Middle frontal gyrus (tissue), 1 donor: ENCODE measurements around the gene PLXNA2.

Experiments
- DNase-seq: peaks from one replicate; pipeline ENCODE4 v3.0.0-alpha.2; 2015; ENCODE audit warnings: low spot score; ENCODE audit errors: extremely low spot score

PLXNA2 gene

GRCh38 chr1:208240662-208241355 is 3.4 kb downstream of the PLXNA2 start:
- DNase-seq = no peak

DNA sequence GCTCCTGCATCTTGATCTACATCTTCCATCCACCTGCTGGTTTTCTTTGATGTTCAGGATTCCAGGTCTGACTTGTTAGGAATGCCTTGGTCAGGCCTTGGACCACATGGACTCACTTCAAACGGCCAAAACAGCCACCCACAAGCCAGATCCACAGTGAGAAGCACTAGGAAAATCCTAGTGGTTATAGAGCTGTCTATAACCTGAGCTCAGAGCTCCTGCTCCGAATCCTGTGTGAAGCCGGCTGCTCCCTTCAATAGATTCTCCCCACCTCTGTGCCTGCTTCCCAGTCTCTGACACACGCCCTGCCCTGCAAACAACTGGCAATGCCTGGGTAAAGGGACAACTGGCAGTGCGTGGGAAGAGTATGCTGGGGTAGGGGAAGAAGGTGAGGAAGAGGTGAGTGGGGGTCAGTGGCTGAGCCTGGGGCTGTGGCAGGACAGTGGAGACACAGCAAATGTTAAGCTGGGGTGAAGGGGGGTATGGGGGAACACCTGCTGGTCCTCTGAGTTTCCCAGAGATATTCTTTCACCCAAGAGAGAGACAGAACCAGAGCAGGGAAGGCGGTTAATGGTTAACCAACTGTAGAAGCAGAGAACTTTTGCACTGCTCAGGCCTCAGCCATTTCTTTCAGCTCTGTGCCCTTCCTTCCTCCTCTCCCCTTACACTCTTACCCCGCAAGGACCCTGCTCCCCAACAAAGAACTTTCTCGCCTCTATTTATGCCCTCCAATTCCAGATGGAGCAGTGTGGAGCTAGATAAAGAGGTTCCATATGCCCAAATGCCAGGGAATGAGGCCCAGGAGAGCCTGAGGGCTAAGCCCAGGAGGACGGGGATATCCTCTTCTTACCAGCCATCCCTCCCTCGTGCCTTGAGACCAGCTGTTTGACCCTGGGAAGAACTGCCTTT is 4.5 kb downstream of the PLXNA2 start:
- no peak for DNase-seq

DNA sequence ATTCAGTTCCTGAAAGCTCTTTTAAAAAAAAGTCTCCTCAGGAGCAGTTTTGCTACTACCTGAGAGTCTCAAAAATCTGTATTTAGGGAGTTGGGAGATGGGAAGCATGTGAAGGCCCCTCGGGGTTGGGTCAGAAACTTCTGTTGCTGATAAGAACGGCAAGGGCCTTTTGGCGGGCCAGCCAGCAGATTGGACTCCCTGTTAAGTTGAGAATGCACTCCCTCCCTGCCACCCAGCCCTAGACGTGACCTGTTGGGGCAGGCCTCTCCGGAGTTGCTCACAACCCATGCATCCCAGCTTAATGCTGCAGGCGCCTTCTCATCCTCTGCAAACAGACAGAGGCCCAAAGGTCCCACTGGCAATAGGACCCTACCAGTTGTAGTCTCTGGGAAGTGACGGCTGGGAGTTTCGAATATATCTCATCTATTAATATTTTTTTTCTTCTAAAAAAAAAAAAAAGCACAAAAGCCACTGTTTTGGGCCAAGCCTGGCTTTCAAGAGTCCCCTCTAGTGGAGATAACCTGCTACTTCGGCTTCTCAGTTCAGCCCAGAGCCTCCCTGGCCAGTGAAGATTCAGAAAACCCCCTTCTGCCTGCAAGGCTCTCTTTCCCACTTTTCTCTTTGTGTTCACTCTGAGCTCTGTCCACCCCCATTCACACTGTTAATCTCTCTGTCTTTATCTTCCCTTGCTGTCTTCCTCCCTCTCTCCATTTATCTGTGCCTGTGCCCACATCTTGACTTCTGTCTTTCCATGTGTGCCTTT is 5.3 kb downstream of the PLXNA2 start:
- no peak for DNase-seq

DNA sequence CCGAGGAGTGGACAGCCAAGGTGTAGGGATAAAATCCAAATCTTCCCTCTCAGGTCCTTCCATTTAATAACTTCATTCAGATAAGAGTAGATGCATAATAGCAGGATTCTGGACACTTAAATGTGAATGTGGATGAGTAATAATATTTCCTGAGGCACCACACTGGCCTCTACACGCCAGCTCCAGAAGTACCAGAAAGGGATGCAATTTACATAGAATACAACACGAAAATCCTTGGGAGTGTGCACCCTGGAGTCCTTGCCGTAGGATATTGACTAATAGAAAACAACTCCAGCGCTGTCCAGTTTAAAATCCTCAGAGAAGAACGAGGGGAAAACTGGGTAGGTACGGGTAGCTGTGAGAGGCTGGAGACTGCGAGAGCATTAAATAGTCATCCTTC is 6.9 kb downstream of the PLXNA2 start:
- no peak for DNase-seq

DNA sequence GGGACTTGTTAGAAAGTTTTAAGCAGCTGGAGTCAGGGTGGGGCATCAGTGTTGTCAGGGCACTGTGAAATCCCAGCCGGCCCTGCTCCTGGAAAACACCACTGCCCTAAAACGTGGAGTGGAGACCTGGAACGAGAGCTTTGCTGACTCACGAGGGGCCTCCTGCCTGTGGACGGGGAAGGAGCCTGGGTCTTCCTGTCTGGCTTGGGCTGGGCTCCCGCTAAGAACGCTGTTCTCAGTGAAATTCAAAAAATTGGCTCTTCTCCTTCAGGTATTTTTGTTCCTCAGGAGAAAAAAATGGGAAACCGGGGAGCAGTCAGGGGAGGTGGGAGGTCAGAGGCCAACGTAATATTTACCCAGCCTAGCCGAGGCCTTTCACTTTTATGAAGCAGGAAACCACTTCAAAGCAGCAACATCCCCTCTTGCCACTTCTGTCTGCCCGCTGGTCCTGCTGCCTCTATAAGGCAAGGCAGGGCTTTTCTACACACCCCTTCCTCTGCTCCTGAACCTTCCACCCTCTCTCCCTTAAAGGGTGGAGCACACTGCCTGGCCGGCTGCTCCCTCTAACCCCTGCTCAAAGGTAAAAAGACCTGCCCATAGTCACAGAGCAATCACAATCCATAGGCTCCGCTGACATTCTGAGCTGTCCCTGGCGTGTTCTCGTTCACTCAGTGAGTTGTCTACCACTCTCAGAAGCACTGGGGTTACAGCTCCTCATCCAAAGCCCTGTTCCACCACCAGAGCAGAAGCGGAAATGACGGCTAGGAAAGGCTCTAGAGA is 8.0 kb downstream of the PLXNA2 start:
- no peak for DNase-seq

- no peak for DNase-seq
These were observed 8.7 kb downstream of the PLXNA2 start for GRCh38 chr1:208235356-208235981.

GRCh38 chr1:208234721-208235120 is 9.5 kb downstream of the PLXNA2 start:
- DNase-seq = no peak

- no peak for DNase-seq
These were observed 10.2 kb downstream of the PLXNA2 start for GRCh38 chr1:208233978-208234377.

- no peak for DNase-seq
These were observed 10.6 kb downstream of the PLXNA2 start for GRCh38 chr1:208233546-208233945.

GRCh38 chr1:208232662-208233038 is 11.5 kb downstream of the PLXNA2 start:
- no peak for DNase-seq

- no peak for DNase-seq
These were observed 12.1 kb downstream of the PLXNA2 start for GRCh38 chr1:208231881-208232661.

- DNase-seq = no peak
These were observed 13.3 kb downstream of the PLXNA2 start for GRCh38 chr1:208230668-208231529.

DNA sequence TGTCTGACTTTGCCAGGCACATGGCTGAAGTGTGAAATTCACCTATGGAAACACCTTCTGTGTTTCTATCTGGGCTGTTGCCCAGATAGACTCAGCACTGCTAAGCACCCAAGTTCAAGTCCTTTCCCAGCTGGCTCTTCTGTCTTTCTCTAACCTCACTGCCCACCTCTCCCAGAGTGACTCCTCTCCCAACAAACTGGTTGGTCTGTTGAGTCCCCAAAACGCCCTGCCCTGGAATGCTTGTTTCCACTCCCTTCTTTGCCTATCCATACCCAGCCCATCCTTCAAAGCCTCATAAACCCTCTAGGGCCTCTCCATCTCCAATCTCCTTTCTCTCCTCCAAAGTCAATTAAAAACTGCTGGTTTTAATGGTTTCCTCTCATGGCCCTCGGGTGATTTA is 15.6 kb downstream of the PLXNA2 start:
- no peak for DNase-seq

DNA sequence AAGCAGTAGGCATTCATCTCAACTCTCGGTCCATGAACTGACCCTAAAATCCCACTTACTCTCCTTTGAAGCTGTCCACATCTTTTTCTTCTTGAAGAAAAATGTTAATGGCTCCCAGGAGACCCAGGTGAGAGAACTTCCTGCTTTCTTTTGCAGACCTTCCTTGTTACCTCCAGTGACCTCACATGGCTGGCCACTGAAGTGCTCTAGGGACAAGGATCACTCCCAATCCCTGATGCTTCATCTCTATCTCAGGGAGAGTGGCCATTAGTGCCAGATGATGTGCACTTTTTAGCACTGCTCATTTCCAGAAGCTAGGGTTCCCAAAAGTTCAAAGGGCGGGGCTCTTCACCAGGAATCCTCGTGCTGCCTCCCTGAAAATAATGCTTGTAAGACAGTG is 16.2 kb downstream of the PLXNA2 start:
- DNase-seq = no peak

DNA sequence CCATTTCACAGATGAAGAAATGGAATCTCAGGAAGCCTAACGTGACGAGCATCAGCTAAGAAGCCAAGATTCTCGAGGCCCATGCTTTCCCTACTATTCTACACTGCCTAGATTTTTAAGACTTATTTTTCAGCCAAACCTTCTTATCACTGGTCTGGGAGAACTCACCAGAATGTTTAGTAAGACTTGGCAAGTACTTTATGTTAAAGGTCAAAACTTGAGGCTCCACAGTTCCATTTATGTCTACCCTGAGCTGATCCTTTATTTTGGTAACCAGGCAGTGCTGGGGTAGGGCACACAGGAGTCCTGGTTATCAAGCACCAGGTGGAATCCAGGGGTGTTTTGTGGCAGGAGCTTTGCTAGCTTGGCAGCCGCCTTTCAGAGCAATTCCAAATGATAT is 16.8 kb downstream of the PLXNA2 start:
- no peak for DNase-seq

DNA sequence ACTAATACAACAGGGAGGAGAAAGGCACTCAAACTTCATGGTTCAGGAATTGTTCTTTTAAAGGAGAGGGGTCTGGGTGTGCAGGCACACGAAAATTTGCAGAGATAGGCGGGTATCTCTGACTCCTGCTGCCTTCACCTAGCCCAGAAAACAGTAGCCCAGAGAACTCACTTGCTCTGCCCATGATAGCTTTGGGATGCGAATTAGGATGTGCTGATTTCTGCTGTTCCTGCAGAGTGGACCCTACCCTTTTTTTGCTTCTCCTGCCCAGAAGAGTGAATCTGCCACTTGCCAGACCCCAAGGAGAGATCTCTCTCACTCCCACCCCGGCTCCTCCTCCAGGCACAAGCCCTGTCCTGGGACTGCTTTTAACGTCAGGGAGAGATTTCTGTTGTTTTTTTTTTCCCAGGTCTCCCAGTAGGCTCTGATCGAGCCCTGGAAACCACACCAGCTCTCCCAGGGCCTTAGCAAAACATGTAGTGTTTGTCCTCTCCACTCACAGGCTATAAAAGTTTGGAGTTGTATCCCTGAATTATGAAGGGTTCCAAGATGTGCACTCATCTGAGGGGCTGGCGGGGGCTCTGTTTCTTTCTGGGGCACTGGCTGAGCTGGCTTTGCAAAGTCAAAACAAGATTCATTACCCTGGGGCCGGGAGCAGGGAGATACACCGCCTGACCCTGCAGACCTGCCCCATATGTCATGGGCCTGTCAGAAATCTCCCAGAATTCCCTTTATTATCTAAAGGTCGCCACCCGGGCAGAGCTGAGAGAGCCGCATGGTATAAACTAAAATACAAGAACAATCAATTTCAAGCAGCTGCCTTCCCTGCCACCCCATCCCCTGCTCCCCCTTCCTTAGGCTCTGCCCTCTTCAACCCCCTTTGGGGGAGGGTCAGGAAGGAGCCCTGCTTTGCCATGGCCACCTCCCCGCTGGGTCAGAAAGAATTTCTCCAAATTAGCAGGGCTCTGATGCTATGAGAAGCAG is 17.9 kb downstream of the PLXNA2 start:
- DNase-seq = no peak

- no peak for DNase-seq
These were observed 19.9 kb downstream of the PLXNA2 start for GRCh38 chr1:208224192-208224713.

DNA sequence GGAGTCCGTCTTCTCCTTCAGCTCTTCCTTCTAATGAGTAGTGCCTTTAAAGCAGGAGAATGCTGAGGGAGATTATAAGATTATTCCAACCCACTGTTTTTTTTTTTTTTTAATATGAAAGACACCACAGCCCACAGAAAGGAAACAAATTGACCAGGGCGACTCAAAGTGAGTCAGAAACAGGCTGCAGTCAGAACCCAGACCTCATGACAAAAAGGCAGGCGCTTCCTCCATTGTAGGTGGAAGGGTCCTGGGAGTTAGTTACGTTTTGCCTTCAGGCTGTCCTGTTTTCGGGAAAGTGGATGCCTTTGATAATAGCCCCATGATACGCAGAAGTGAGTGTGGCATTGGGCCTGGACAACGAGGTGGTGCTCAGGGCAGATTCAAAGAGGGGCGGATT is 21.0 kb downstream of the PLXNA2 start:
- DNase-seq = no peak
